Liver (tissue), 3 donors: ENCODE data around the gene PRKN.

ENCODE experiments used
- CTCF ChIP-seq: fragments of 150-350 bp; IDR thresholded peaks from 2 replicates; pipeline ENCODE4 v1.5.1; 2017; ENCODE audit warnings: improper control_type of control experiment, low read depth, low read length; ENCODE audit not compliant: missing input control
- EGR1 ChIP-seq, 2 donors: IDR thresholded peaks; 2 replicates each; pipeline ENCODE4 v1.6.1; 2016 to 2018; ENCODE audit warnings: antibody characterized with exemption in 2 of 2, low read depth in 2 of 2
- FOXA1 ChIP-seq: IDR thresholded peaks from 2 replicates; pipeline ENCODE4 v1.6.1; 2016; ENCODE audit warnings: antibody characterized with exemption
- GABPA ChIP-seq, 2 donors: IDR thresholded peaks in 1 of 2; conservative IDR thresholded peaks in 1 of 2; 2 replicates each; pipeline ENCODE4 v1.6.1; 2016; ENCODE audit warnings: antibody characterized with exemption in 2 of 2, mild to moderate bottlenecking in 1 of 2, moderate library complexity in 1 of 2
- JUND ChIP-seq, 2 donors: IDR thresholded peaks; 2 replicates each; pipeline ENCODE4 v1.6.1; 2016; ENCODE audit warnings: antibody characterized with exemption in 2 of 2
- MAX ChIP-seq: IDR thresholded peaks from 2 replicates; pipeline ENCODE4 v1.6.1; 2016; ENCODE audit warnings: antibody characterized with exemption
- RAD21 ChIP-seq, 2 donors: IDR thresholded peaks; 2 replicates each; pipeline ENCODE4 v1.6.1; 2016; ENCODE audit warnings: antibody characterized with exemption in 2 of 2, mild to moderate bottlenecking in 2 of 2
- SP1 ChIP-seq: IDR thresholded peaks from 2 replicates; pipeline ENCODE4 v1.6.1; 2018; ENCODE audit warnings: antibody characterized with exemption, mild to moderate bottlenecking
- TAF1 ChIP-seq: conservative IDR thresholded peaks from 2 replicates; pipeline ENCODE4 v1.6.1; 2016; ENCODE audit warnings: antibody characterized with exemption, mild to moderate bottlenecking
- TF ChIP-seq, protein P1 (sequence below): IDR thresholded peaks from 2 replicates; pipeline ENCODE4 v1.6.1; 2016; ENCODE audit warnings: antibody characterized with exemption
- TF ChIP-seq, protein P2 (sequence below): IDR thresholded peaks from 2 replicates; pipeline ENCODE4 v1.6.1; 2016; ENCODE audit warnings: antibody characterized with exemption, mild to moderate bottlenecking
- TF ChIP-seq, protein P3 (sequence below): IDR thresholded peaks from 2 replicates; pipeline ENCODE4 v1.6.1; 2016; ENCODE audit warnings: antibody characterized with exemption
- donor health status: healthy.
- donor health status: healthy.

DNA sequence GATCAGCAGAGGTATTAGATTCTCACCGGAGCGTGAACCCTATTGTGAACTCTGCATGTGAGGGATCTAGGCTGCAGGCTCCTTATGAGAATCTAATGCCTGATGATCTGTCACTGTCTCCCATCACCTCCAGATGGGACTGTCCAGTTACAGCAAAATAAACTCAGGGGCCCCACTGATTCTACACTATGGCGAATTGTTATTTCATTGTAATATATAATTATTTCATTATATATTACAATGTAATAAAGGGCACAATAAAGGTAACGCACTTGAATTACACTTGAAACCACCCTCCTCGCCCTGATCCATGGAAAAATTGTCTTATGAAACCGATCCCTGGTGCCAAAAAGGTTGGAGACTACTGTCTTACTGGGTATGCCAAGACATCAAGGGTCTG is 18.6 kb downstream of the PRKN start:
- TF ChIP-seq CTCF (no peak), FOXA1 (no peak), RAD21 (IDR thresholded peaks at IDR 0.05) (no peak), JUND (IDR thresholded peaks at IDR 0.05) (no peak), SP1 (no peak), EGR1 (IDR thresholded peaks at IDR 0.05; ENCODE audit: low read depth in 2 of 2) (no peak), GABPA (IDR thresholded peaks at IDR 0.05 in 1 of 2, conservative IDR thresholded peaks at IDR 0.05 in 1 of 2) (no peak), TAF1 (no peak), MAX (no peak)
- TF ChIP-seq, protein P1, sequence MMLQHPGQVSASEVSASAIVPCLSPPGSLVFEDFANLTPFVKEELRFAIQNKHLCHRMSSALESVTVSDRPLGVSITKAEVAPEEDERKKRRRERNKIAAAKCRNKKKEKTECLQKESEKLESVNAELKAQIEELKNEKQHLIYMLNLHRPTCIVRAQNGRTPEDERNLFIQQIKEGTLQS = no peak
- TF ChIP-seq, protein P2, sequence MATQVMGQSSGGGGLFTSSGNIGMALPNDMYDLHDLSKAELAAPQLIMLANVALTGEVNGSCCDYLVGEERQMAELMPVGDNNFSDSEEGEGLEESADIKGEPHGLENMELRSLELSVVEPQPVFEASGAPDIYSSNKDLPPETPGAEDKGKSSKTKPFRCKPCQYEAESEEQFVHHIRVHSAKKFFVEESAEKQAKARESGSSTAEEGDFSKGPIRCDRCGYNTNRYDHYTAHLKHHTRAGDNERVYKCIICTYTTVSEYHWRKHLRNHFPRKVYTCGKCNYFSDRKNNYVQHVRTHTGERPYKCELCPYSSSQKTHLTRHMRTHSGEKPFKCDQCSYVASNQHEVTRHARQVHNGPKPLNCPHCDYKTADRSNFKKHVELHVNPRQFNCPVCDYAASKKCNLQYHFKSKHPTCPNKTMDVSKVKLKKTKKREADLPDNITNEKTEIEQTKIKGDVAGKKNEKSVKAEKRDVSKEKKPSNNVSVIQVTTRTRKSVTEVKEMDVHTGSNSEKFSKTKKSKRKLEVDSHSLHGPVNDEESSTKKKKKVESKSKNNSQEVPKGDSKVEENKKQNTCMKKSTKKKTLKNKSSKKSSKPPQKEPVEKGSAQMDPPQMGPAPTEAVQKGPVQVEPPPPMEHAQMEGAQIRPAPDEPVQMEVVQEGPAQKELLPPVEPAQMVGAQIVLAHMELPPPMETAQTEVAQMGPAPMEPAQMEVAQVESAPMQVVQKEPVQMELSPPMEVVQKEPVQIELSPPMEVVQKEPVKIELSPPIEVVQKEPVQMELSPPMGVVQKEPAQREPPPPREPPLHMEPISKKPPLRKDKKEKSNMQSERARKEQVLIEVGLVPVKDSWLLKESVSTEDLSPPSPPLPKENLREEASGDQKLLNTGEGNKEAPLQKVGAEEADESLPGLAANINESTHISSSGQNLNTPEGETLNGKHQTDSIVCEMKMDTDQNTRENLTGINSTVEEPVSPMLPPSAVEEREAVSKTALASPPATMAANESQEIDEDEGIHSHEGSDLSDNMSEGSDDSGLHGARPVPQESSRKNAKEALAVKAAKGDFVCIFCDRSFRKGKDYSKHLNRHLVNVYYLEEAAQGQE = no peak
- TF ChIP-seq, protein P3, sequence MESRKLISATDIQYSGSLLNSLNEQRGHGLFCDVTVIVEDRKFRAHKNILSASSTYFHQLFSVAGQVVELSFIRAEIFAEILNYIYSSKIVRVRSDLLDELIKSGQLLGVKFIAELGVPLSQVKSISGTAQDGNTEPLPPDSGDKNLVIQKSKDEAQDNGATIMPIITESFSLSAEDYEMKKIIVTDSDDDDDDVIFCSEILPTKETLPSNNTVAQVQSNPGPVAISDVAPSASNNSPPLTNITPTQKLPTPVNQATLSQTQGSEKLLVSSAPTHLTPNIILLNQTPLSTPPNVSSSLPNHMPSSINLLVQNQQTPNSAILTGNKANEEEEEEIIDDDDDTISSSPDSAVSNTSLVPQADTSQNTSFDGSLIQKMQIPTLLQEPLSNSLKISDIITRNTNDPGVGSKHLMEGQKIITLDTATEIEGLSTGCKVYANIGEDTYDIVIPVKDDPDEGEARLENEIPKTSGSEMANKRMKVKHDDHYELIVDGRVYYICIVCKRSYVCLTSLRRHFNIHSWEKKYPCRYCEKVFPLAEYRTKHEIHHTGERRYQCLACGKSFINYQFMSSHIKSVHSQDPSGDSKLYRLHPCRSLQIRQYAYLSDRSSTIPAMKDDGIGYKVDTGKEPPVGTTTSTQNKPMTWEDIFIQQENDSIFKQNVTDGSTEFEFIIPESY = no peak
